GM10266 (cell line): ENCODE measurements around the gene ZMYND10.

Source experiments
- DNase-seq: peaks from one replicate; pipeline ENCODE4 v3.0.0; 2012; ENCODE audit errors: extremely low spot score
- TF ChIP-seq, protein P1 (sequence below): IDR thresholded peaks from 2 replicates; pipeline ENCODE4 v1.5.1; 2012; ENCODE audit warnings: mild to moderate bottlenecking, low read depth; ENCODE audit not compliant: control insufficient read depth, insufficient read depth; ENCODE audit errors: missing control alignments

ZMYND10 gene

DNA sequence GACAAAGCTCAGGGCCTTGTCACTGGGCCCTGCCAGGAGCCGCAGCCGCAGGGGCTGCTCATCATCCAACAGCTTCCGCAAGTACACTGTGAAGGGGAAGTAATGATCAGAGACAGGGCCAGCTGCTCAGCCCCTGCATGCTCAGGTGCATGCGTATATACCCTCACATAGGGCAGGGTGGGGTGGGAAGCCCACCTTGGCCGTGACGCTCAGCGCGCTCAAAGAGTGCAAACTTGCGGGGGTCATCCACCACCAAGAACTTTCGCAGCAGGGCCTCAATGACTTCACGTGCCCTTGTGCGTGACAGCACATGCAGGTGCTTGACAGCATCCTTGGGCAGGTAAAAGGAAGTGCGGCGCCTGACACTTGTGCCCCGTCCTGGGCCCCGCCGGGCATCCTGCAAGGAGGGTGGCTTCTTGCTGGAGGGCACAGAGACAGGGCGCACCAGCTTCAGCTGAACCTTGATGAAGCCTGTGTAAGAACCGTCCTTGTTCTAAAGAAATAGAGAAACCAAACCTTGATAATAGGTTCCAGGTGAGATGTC, 14.1 kb downstream of the ZMYND10 start:
- TF ChIP-seq, protein P1, sequence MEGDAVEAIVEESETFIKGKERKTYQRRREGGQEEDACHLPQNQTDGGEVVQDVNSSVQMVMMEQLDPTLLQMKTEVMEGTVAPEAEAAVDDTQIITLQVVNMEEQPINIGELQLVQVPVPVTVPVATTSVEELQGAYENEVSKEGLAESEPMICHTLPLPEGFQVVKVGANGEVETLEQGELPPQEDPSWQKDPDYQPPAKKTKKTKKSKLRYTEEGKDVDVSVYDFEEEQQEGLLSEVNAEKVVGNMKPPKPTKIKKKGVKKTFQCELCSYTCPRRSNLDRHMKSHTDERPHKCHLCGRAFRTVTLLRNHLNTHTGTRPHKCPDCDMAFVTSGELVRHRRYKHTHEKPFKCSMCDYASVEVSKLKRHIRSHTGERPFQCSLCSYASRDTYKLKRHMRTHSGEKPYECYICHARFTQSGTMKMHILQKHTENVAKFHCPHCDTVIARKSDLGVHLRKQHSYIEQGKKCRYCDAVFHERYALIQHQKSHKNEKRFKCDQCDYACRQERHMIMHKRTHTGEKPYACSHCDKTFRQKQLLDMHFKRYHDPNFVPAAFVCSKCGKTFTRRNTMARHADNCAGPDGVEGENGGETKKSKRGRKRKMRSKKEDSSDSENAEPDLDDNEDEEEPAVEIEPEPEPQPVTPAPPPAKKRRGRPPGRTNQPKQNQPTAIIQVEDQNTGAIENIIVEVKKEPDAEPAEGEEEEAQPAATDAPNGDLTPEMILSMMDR: no peak

DNA sequence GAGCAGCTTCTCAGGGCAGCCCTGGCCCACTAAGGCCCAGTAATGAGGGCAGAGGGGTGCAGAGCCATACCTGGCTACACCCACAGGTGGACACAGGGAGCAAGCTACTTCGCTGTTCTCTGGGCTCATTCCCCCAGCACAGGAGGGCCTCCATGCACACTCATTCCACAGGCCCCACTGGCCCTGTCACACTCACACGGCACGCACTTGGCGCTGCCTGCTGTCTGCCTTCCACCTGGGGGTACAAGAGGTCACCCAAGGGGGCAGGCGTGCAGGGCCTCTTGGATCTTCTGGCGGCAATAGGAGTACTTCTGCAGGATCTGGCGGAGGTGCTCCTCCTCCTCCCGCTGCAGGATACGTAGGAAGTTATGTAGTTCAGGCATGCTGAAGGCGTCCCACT, 15.2 kb downstream of the ZMYND10 start:
- TF ChIP-seq, protein P1: no peak
- DNase-seq: no peak

More for the DNA sequence above, 14.1 kb downstream of the ZMYND10 start:
- DNase-seq: no peak

DNA sequence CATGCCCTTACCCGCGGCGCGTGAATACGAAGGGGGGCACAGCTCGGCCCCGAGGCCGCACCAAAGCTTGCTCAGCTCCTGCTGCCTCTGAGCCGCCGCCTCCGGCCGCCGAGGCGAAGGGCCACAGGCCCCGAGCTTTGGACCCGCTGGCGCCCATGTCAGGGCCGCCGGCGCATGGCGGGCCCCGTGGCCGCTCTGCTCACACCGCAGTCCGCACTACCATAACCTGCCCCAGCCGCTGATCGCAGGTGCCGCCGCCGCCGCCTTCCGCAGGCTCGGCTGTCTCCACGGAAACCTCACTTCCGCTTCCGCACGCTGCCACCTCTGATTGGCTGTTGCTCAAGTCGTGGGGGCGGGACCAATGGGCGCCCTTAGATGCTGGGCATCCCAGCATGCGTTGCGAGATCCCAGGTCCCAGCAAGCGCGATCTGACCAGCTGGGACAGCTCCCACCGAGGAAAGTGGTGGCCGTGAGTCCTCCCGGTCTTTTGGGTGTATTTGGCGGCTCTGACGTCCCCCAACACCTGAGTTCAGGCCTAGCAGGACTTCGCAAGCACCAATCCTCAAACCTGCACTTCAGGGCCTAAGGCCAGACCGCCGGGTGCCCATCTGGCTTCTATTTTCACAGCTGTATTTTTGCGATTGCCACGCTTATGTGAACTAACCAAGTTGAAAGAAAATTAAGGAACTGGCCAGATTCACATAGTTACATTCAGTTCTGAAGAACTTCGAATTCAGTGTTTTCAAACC, 17.4 kb downstream of the ZMYND10 start, which contains the start of gene TUSC2:
Gene TUSC2, minus strand, starts transcription at position 281 of the 749 bp plus-strand sequence. Its CDS starts 124 bp downstream, at position 157.
- peak; percentile 97 for DNase-seq
- TF ChIP-seq, protein P1: no peak

DNA sequence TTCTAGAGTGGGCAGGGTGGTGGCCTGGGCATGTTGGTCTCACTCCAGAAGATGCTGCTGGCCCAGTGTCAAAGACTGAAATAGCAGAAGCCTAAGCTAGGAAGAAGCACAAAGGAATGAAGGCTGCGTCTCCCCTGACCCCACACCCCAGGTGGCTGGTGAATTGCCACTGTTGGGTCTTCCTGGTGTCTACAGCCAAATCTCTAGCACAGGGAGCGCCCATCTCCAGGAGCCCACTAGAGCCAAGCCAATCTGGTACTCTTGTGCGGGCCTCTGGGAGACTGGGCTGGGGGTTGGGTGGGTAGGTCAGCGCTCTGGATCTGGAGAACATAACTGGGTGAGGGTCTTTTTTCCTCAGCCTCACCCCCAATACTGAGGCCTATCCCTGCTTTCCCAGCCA, 18.4 kb downstream of the ZMYND10 start:
- DNase-seq: no peak
- TF ChIP-seq, protein P1: no peak

DNA sequence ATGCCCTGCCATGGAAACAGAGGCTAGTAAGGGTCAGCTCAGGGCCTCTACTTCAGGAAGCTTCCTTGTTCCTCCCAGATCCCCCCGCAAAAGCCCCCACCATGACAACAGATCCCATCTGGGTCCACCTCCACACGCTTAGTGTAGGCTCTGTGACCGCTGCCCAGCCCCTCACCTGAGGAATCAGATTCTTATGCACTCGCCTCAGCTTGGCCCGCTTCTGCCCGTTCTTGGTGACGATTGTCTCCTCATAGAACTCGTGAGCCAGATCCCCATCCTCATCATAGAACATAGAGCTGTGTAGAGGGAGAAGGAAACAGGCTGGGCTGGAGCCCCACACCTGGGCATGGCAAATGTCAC, 19.4 kb downstream of the ZMYND10 start:
- no peak for DNase-seq
- TF ChIP-seq, protein P1: no peak

DNA sequence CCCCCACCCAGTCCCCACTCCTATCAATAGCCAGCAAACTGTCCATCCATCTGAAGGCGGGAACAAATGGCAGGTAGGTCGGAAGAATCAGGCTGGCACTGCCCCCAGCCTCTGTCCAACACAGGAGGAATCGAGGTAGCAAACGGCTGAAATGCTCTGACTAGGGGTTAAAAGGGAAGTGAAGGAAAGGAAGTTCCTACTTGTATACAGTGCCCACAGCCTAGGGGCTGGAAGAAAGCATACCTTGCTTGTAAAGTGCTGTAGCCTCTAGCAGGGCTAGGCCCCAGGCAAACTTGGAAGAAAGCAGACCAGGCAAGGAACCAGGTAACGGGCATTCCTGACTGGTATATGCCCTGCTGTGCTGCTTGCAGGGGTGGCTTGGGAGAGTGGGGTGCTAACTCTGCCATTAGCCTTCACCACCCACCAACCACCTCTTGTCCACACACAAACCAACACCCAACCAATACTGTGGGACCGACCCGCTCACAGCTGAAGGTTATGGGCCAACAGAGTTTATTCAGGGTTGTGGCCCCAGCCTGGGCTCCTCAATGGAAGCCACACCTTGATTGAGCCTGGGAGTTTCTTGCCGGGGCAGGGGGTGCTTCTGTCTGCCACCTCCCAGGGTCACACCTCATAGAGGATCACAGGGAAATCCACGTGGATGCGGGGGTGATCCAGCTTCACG, 19.9 kb downstream of the ZMYND10 start:
- TF ChIP-seq, protein P1: no peak
- no peak for DNase-seq

DNA sequence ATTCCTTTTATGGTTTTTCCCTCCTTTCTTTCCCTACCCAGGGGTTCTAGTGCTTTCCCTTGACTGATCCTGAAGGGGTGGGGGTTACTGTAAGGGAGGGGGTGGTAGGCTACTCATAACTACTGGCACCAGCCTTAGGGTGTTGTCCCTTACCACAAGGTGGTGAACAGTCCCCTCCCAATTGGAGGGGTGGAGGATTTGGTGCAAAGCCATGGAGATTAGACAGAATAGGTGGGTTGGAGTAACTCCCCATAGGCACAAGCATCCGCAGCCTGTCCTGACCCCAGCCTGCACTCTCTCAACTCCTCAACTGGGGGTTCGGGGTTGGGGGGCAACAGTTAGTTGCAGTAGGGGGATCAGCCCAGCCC, 20.4 kb downstream of the ZMYND10 start:
- no peak for DNase-seq
- TF ChIP-seq, protein P1: no peak
